ENCODE results near the gene TM9SF3.

DNA sequence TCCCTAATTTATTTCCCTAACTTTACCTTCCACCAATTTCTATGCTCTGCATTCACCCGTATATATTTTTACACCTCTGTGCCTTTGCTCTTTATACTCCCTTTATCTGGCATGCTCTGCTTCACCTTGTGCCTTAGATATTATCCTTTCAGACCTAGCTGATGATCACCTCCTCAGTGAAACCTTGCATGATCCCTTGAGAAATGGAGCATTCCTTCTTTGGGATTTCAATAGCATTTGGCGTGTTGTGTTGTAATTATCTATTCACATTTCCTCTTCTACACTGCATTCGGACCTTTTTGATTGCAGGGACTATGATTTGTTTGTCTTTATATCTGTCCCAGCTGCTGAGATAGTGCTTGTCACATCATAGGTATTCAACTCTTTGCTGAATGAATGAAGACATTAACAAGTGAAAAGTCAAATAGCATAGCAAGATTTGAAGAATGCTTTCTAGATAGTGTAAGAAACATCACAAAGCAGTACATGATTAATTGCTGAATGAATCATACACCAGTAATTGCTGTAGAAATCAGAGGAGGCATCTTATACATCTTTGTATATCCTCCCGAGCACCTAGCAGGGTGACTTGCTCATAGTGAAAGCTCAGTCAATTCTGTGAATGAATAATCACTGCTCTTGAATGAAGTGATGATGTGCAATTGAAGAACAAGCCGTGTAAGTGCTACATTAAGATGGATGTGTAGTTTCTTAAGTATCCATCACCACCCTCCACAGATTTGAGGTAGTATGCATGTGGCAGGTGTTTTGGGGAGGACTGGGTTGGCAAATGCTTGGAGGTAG is 2.0 kb upstream of the TM9SF3 start:
- TF ChIP-seq EZH2 (IDR thresholded peaks at IDR 0.05; ENCODE audit: borderline replicate concordance), result no peak
- TF ChIP-seq, protein P1, sequence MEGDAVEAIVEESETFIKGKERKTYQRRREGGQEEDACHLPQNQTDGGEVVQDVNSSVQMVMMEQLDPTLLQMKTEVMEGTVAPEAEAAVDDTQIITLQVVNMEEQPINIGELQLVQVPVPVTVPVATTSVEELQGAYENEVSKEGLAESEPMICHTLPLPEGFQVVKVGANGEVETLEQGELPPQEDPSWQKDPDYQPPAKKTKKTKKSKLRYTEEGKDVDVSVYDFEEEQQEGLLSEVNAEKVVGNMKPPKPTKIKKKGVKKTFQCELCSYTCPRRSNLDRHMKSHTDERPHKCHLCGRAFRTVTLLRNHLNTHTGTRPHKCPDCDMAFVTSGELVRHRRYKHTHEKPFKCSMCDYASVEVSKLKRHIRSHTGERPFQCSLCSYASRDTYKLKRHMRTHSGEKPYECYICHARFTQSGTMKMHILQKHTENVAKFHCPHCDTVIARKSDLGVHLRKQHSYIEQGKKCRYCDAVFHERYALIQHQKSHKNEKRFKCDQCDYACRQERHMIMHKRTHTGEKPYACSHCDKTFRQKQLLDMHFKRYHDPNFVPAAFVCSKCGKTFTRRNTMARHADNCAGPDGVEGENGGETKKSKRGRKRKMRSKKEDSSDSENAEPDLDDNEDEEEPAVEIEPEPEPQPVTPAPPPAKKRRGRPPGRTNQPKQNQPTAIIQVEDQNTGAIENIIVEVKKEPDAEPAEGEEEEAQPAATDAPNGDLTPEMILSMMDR (IDR thresholded peaks at IDR 0.05; ENCODE audit: poor library complexity), result no peak
- no peak for TF ChIP-seq EZH2phosphoT487 (IDR thresholded peaks at IDR 0.05; ENCODE audit: low read depth, severe bottlenecking, unreplicated experiment)
